C4-2B (cell line): Measurements from ENCODE around the gene MAGI2.

Experiments
- H3K27ac ChIP-seq: fragments of 450-650 bp; 2 replicates; pipeline ENCODE4 v1.5.1; 2017
- ZFX ChIP-seq: fragments of 450-650 bp; IDR thresholded peaks from 2 replicates; pipeline ENCODE4 v1.6.1; 2017
- TF ChIP-seq, protein P1 (sequence below): fragments of 450-650 bp; conservative IDR thresholded peaks from 2 replicates; pipeline ENCODE4 v1.5.1; 2017; ENCODE audit warnings: mild to moderate bottlenecking

The MAGI2 gene

DNA sequence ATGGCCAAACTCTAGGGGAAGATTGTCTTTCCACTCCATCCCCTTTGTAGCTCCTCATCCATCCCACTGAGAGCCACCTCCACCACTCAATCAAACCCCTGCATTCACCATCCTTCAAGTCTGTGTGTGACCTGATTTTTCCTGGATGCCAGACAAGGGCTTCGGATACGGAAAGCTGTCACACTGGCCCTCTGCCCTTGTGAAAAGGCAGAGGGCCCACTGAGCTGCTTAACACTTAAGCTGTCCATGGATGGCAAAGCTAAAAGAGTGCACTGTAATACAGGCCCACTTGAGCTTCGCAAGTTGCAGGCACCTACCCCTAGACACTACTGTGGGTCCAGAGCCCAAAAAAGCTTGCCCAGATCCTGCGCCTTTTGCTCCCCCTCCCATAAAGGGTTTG is 237.2 kb downstream of the MAGI2 start:
- TF ChIP-seq, protein P1, sequence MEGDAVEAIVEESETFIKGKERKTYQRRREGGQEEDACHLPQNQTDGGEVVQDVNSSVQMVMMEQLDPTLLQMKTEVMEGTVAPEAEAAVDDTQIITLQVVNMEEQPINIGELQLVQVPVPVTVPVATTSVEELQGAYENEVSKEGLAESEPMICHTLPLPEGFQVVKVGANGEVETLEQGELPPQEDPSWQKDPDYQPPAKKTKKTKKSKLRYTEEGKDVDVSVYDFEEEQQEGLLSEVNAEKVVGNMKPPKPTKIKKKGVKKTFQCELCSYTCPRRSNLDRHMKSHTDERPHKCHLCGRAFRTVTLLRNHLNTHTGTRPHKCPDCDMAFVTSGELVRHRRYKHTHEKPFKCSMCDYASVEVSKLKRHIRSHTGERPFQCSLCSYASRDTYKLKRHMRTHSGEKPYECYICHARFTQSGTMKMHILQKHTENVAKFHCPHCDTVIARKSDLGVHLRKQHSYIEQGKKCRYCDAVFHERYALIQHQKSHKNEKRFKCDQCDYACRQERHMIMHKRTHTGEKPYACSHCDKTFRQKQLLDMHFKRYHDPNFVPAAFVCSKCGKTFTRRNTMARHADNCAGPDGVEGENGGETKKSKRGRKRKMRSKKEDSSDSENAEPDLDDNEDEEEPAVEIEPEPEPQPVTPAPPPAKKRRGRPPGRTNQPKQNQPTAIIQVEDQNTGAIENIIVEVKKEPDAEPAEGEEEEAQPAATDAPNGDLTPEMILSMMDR: no peak
- TF ChIP-seq ZFX: no peak
- H3K27ac ChIP-seq: no peak overlapping the region

DNA sequence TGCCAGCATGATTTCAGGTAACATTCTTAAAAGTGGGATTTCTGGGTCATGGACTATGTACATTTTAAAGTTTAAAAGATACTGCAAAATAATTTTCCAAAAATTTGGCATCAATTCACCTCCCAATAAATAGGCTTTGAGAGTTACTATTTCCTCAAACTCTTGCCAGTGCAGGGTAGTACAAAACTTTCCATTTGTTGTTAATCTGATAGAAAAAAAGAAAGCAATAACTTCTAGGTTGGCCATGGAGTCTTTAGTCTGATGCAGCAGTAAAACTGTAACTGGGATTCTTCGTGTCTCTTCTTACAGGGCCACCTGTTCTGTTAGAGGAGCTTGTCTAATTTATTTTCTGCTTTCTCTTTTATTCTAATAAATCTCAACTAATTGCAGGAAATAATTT is 241.1 kb downstream of the MAGI2 start:
- TF ChIP-seq, protein P1: no peak
- no peak for TF ChIP-seq ZFX
- no peak overlapping the region for H3K27ac ChIP-seq

DNA sequence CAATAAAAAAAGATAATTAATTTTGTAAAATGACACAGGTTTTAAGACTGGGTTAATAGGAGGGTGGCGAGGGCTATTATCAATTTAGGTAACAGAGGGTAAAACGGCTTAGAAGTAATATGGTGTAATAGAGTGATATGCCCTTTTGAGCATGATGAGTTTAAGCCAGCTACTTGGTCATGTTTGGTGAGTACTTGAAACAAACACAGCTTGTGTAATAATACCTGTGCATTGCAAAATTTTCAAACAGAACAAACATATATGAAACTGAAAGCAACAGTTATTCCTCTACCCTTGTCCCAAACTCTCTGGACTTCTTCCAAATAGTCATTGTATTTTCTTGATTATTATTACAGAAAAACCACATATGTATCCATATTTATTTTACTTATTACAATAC is 241.7 kb downstream of the MAGI2 start:
- TF ChIP-seq, protein P1: no peak
- no peak for TF ChIP-seq ZFX
- no peak overlapping the region for H3K27ac ChIP-seq

DNA sequence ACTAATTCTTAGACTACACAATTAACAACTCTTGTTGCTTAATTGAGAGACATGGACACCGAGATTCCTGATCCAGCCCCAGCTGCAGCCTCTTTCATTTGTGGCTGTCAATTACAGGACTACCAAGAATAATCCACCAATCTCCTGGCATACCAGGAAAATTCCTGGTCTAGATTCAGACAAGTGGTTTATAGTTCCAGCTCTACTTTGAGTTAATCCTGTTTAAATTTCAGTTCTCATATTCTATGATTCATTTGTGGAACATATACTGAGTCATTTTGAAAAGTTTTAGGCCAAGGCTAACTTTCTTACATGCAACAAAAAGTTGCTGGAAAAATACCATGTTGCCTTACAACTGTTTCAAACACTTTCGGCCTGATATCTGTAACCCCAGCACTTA is 253.5 kb downstream of the MAGI2 start:
- TF ChIP-seq, protein P1: no peak
- TF ChIP-seq ZFX: no peak
- H3K27ac ChIP-seq: no peak overlapping the region

DNA sequence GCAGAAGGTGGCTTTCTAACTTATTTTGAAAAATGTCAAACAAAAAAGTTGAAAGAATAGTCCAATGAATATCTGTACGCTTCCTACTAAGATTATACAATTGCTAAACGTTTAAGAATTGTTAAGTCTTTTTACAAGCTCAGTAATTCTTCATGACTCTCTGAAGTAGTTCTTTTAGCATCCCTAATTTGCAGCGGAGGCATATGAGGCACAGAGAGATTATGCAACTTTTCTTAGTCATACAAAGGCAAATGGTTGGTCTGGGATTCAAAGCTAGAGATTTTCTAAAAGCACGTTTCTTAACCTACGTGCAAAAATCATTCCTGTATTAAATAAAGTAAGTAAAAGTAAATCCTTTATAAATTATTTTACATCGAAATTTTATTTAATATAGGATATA is 254.2 kb downstream of the MAGI2 start:
- H3K27ac ChIP-seq: no peak overlapping the region
- TF ChIP-seq ZFX: no peak
- TF ChIP-seq, protein P1: no peak

DNA sequence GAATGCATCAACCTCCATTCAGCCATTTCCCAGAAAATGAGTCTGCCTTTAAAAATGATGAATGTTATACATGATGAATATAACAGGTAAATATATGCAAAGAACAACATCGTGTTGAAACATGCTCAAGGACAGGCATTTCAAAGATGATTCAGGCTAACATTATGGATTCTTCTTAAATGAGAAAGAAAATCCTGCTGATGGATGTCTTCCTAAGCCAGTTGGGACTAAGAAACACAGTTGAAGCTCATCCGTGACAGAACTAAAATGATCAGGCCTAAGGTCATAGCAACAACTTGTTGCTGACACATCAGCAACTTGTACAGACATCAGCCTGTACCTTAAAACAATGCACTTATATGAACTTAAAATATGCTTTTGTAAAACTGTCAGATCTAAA is 267.9 kb downstream of the MAGI2 start:
- H3K27ac ChIP-seq: no peak overlapping the region
- no peak for TF ChIP-seq ZFX
- TF ChIP-seq, protein P1: no peak

DNA sequence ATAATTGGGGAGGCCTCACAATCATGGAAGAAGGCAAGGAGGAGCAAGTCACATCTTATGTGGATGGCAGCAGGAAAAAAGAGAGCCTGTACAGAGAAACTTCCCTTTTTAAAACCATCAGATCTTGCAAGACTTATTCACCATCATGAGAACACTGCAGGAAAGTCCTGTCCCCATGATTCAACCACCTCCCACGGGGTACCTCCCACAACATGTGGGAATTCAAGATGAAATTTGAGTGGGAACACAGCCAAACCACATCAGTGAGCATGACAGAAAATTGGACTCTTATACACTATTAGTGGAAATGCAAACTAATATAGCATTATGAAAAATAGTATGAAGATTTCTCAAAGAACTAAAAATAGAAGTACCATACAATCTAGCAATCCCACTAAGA is 271.2 kb downstream of the MAGI2 start:
- H3K27ac ChIP-seq: no peak overlapping the region
- TF ChIP-seq, protein P1: no peak
- no peak for TF ChIP-seq ZFX
